OCI-LY7 (cell line): ENCODE measurements around the gene TXNL4B. TPM values are rescaled to one million over a fixed set of nuclear protein-coding genes. Genes with fewer than 3 reads are reported as not detected.

Experiments
- BruUV-seq: library from RNA; stranded (reverse); fragments of 400-500 nt; replicated peaks from 2 replicates; lab custom pipeline; 2021; lab: Mats Ljungman, UMichigan
- CTCF ChIA-PET: fragments of 300-600 bp; sonication (Branson Sonifier 250); formaldehyde crosslinking; loops from one replicate; lab custom pipeline; 2022; ENCODE audit warnings: antibody characterized with exemption; ENCODE audit not compliant: unreplicated experiment; lab: Charles Lee
- POLR2A ChIA-PET: fragments of 300-600 bp; sonication (Branson Sonifier 250); formaldehyde crosslinking; loops from one replicate; lab custom pipeline; 2022; ENCODE audit warnings: antibody characterized with exemption; lab: Charles Lee
- DNase-seq: peaks from one replicate; pipeline ENCODE4 v3.0.0-alpha.2; 2015; ENCODE audit warnings: low spot score
- H2AFZ ChIP-seq: fragments of 200-600 bp; sonication (generic), shearing (Covaris generic); 2 replicates; pipeline ENCODE4 v1.6.1; 2014; ENCODE audit warnings: mild to moderate bottlenecking, antibody characterized with exemption, low read length, moderate library complexity
- H3K27ac ChIP-seq: fragments of 200-600 bp; sonication (generic); 2 replicates; pipeline ENCODE4 v1.5.1; 2014; ENCODE audit warnings: mixed run types, low read depth, mild to moderate bottlenecking, moderate library complexity, low read length, inconsistent platforms; ENCODE audit not compliant: poor library complexity, severe bottlenecking
- H3K36me3 ChIP-seq: fragments of 200-600 bp; sonication (generic); 2 replicates; pipeline ENCODE4 v1.6.1; 2014; ENCODE audit warnings: mild to moderate bottlenecking, antibody characterized with exemption, low read length, moderate library complexity, mixed read lengths; ENCODE audit not compliant: insufficient read depth
- H3K4me1 ChIP-seq: fragments of 200-600 bp; sonication (generic); 2 replicates; pipeline ENCODE4 v1.5.1; 2014; ENCODE audit warnings: mild to moderate bottlenecking, low read length; ENCODE audit not compliant: insufficient read depth, poor library complexity, severe bottlenecking
- H3K4me2 ChIP-seq: fragments of 200-600 bp; sonication (generic); 2 replicates; pipeline ENCODE4 v1.6.1; 2014; ENCODE audit warnings: mild to moderate bottlenecking, low read length
- H3K4me3 ChIP-seq: fragments of 200-600 bp; sonication (generic); 2 replicates; pipeline ENCODE4 v1.5.1; 2014; ENCODE audit warnings: mild to moderate bottlenecking, low read depth, low read length; ENCODE audit not compliant: poor library complexity, severe bottlenecking
- H3K79me2 ChIP-seq: fragments of 200-600 bp; sonication (generic); 2 replicates; pipeline ENCODE4 v1.6.1; 2016; ENCODE audit warnings: low read depth, mild to moderate bottlenecking, low read length, moderate library complexity, mixed read lengths; ENCODE audit not compliant: insufficient read depth
- H3K9me2 ChIP-seq: fragments of 200-600 bp; sonication (generic); 2 replicates; pipeline ENCODE4 v1.6.1; 2016; ENCODE audit warnings: mild to moderate bottlenecking, low read length, mixed read lengths; ENCODE audit not compliant: insufficient read depth
- H3K9me3 ChIP-seq: fragments of 200-600 bp; sonication (generic); 2 replicates; pipeline ENCODE4 v1.6.1; 2014; ENCODE audit warnings: mild to moderate bottlenecking, mixed run types, low read length, mixed read lengths
- H4K20me1 ChIP-seq: fragments of 200-600 bp; sonication (generic); 2 replicates; pipeline ENCODE4 v1.6.1; 2014; ENCODE audit warnings: mild to moderate bottlenecking, antibody characterized with exemption, low read length, moderate library complexity, mixed read lengths; ENCODE audit not compliant: insufficient read depth
- CTCF ChIP-seq: fragments of 200-600 bp; sonication (generic); conservative IDR thresholded peaks from 2 replicates; pipeline ENCODE4 v1.5.1; 2014; ENCODE audit warnings: mild to moderate bottlenecking, antibody characterized with exemption, low read length, moderate library complexity, mixed read lengths
- EZH2phosphoT487 ChIP-seq: fragments of 200-600 bp; sonication (generic); IDR thresholded peaks from 2 replicates; pipeline ENCODE4 v1.6.1; 2018; ENCODE audit warnings: low read depth, borderline replicate concordance, mild to moderate bottlenecking, mixed run types, antibody characterized with exemption, low read length, moderate library complexity, mixed read lengths
- intact Hi-C: fragments of 100-400 bp; cut with micrococcal nuclease; formaldehyde crosslinking; loops from one replicate; pipeline ENCODE4 v1.10.0; 2022; ENCODE audit not compliant: unreplicated experiment
- total RNA-seq, 2 experiments: library from RNA; depleted of rRNA in 1 of 2; stranded (reverse); fragments of >200 nt in 1 of 2; shearing (Covaris generic) in 1 of 2; gene quantifications; 2 replicates each; pipeline ENCODE4 v1.2.3, GENCODE V29; 2014 to 2022

The TXNL4B gene
- total RNA-seq, 2 experiments from 2014 or later, result 7.9 to 14.5 TPM

GRCh38 chr16:72050769-72051464 lies 42.5 kb downstream of the TXNL4B start:
- Histone ChIP-seq H4K20me1 (no peaks in the 10 kb centered on the region), H3K4me2 (no peak overlapping the region), H3K4me1 (no peaks in the 10 kb centered on the region), H3K79me2 (no peaks in the 10 kb centered on the region), H3K9me3 (peaks cover 4% of the 10 kb centered on the region; the same call in 1 of the 2 replicates), H2AFZ (no peak overlapping the region), H3K27ac (no peak overlapping the region), H3K36me3 (no peaks in the 10 kb centered on the region), H3K4me3 (no peak overlapping the region), H3K9me2 (no peaks in the 10 kb centered on the region)
- intact Hi-C loops, result no loop called here
- ChIA-PET POLR2A (interaction anchor here (0.5 kb wide), 1 partner anchor 33 kb away, joined by 6 read pairs; no protein-coding TSS in a partner anchor), CTCF (no interaction called here)
- TF ChIP-seq CTCF, result no peak
- TF ChIP-seq EZH2phosphoT487, result no peak
- DNase-seq, result no peak
- BruUV-seq, result no TSS peak

DNA sequence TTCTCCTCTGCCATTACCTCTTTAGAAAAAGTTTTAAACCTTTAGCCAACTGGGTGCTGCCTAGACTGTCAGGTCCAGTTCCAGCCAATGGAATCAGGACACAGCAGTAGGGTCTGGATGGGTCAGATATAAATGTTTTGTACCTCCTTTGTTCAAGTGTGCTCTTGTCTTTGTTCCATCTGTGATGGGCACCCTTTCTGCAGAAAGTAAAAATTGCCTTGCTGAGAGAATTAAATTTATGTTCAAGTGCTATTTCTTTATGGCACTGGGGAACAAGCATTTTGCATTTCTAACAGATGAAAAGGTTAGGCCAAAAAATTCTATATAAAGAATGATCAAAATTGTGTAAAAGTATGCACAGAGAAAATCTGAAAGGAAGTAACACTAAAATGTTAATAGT lies 44.3 kb downstream of the TXNL4B start:
- no TSS peak for BruUV-seq
- POLR2A ChIA-PET, result no interaction called here

More for the DNA sequence above, 44.3 kb downstream of the TXNL4B start:
- TF ChIP-seq EZH2phosphoT487, result no peak
- TF ChIP-seq CTCF, result no peak
- CTCF ChIA-PET, result no interaction called here
- intact Hi-C loops, result no loop called here
- Histone ChIP-seq H3K4me3 (no peak overlapping the region), H4K20me1 (no peaks in the 10 kb centered on the region), H3K9me2 (no peaks in the 10 kb centered on the region), H3K79me2 (no peaks in the 10 kb centered on the region), H3K9me3 (peaks cover 4% of the 10 kb centered on the region; the same call in 1 of the 2 replicates), H3K4me2 (no peak overlapping the region), H3K36me3 (no peaks in the 10 kb centered on the region), H2AFZ (no peak overlapping the region), H3K4me1 (no peaks in the 10 kb centered on the region), H3K27ac (no peak overlapping the region)
- DNase-seq, result no peak
